Neural progenitor cell (in vitro differentiated cells): ENCODE results near the gene OPCML.

Experiments
- EZH2 ChIP-seq: fragments of 200-600 bp; sonication (generic); IDR thresholded peaks from 2 replicates; pipeline ENCODE4 v1.6.1; 2017; ENCODE audit warnings: antibody characterized with exemption, mild to moderate bottlenecking, moderate library complexity
- EZH2phosphoT487 ChIP-seq: fragments of 200-600 bp; sonication (generic); IDR thresholded peaks from 2 replicates; pipeline ENCODE4 v1.6.1; 2017; ENCODE audit warnings: antibody characterized with exemption
- TF ChIP-seq, protein P1 (sequence below): fragments of 200-600 bp; sonication (generic); IDR thresholded peaks from 2 replicates; pipeline ENCODE4 v1.5.1; 2017; ENCODE audit warnings: antibody characterized with exemption, mild to moderate bottlenecking

DNA sequence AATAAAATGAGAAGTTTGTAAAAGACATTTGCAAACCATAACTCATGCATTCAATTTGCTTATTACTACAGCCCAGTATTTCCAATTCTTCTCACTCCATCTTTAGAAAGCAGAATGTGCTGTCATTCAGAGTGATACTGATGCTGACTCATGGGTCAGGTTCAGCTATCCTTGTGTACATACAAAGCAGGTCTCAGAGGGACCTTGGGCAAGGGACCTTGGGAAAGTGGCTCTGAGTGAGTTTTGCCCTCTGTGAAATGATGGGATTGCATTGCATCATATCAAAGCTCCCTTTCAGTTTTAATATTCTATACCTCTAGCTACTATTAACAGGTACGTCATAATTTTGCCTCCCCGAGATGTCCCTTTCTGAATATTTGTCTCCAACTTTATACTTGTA lies 848.7 kb downstream of the OPCML start:
- TF ChIP-seq, protein P1, sequence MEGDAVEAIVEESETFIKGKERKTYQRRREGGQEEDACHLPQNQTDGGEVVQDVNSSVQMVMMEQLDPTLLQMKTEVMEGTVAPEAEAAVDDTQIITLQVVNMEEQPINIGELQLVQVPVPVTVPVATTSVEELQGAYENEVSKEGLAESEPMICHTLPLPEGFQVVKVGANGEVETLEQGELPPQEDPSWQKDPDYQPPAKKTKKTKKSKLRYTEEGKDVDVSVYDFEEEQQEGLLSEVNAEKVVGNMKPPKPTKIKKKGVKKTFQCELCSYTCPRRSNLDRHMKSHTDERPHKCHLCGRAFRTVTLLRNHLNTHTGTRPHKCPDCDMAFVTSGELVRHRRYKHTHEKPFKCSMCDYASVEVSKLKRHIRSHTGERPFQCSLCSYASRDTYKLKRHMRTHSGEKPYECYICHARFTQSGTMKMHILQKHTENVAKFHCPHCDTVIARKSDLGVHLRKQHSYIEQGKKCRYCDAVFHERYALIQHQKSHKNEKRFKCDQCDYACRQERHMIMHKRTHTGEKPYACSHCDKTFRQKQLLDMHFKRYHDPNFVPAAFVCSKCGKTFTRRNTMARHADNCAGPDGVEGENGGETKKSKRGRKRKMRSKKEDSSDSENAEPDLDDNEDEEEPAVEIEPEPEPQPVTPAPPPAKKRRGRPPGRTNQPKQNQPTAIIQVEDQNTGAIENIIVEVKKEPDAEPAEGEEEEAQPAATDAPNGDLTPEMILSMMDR, result no peak
- TF ChIP-seq EZH2, result no peak
- no peak for TF ChIP-seq EZH2phosphoT487
